ENCODE results near the gene MT4.

The MT4 gene

DNA sequence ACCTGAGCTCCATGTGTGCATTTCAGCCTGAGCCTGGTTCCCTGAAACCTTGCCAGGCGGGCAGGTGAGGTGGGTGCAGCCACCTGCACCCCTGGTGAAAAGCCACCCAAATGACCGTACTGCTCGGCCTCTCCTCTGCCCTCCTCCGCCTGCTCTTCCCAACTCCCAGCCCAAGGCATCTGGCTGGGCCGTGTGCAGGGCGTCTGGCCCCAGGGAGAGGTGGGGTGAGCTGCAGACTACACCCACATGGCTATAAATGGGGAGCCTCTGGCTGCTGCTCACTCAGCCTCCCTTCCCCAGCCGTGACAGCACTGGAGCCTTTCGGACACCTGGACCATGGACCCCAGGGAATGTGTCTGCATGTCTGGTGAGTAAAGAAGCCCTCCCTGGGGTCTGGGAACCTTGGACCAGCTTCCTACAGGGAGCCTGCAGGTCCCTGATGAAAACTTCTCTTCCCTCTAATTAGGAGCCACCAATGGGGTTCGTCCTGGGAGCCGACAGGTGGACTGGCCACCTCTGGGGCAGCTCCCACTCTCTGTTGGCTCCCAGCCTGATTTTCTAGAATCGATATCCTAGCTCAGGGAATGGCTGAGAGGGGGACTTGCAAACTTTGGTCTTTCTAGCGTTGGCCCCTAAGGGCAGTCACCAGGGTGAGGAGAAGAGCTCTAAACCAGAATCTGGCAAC lies at the start of gene MT4:
Gene MT4 (plus strand): TSS at position 281 of the 685 bp plus-strand sequence. CDS start 56 bp downstream, at position 337.
- DNase-seq (ENCODE audit: low spot score): no peak

DNA sequence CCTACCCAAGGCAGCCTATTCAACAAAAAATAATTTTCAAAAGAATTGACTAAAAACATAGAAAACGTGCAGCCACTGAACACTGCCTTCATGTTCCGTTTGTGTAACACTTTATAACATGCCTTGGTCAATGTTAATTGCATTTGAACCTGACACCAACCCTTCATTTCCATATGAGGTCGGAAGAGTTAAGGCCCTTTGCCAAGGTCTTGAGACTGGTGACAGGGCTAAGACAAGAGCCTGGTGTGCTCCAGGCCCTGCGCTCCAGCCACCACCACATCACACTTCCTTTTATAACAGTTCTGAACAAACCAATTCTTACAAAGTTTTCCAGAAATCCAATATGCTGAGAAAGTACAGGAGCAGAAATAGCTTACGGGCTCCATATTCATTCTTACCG lies 49.2 kb upstream of the MT4 start:
- no peak for DNase-seq (ENCODE audit: low spot score)

DNA sequence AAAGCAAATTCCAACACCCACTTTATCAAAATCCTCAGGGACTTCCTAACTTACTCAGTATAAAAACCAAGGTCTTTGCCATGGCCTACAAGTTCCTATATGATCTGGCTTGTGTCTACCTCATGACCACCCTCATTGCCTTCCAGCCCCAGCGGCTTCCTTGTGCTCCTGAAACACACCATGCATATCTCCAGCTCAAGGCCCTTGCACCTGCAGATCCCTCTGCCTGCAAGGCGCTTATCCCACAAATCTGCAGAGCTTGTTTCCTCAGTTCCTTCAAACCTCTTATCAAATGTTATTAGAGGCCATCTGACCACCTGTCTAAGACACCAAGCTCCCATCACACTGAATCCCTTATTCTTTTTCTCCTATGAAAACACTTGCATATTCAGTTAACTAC lies 47.7 kb upstream of the MT4 start:
- DNase-seq (ENCODE audit: low spot score): no peak

DNA sequence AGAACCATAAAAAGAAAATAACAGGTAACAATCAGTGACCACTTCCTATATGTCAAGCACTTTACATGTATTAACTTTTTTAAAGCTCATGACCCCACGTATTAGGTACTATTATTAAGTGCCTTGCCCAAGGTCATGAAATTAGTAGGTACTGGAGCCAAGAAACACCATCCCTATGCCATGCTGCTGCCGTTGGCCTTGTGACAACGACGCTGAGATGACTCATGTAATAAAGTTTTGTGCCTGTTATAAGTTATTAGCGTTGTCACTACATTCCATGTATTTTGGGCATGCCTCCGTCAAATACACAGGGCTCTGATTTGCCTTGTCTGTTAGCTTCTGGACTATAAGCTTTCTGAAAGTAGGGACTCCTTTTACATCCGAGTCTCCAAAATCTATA lies 46.4 kb upstream of the MT4 start:
- DNase-seq (ENCODE audit: low spot score): no peak

DNA sequence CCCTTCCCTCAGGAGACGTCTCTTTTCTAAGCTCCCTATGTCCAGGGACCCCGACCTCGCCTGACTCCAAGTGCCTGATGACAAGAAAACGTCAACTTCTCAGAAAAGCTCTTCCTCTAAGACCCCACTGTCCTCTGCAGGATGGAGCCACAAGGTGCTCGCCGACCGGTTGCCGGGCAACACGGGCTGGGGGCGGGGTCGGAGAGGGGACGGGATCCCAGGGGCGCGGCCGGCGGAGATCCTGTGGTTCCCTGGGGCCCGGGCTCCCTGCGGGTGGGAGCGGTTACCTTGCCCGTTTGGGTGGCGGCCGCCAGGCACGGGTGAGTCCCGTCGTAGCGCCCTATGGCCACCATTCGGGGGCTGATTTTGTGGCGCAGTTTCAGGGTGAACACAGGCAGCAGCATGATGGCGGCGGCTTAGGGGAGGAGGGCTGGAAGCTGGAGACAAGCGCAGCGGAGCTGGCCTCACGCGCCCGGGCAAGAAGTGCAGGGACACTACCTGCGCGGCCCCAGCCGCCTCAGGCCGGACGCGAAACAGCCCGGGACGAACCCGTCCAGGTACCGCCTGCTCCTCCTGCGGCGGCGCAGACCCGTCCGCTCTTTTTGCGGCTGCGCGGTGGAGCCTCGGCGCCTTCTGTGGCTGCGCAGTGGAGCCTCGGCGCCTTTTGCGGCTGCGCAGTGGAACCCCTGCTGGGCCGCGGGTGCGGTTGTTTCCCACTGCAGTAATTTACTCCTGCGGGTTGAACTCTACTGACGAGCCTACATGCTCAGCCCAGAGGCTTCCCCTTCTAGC lies 45.2 kb upstream of the MT4 start, which contains the start of gene BBS2:
Gene BBS2 (minus strand): TSS at position 566 of the 792 bp plus-strand sequence. CDS start 162 bp downstream, at position 404.
- peak; percentile 93 for DNase-seq (ENCODE audit: low spot score)

DNA sequence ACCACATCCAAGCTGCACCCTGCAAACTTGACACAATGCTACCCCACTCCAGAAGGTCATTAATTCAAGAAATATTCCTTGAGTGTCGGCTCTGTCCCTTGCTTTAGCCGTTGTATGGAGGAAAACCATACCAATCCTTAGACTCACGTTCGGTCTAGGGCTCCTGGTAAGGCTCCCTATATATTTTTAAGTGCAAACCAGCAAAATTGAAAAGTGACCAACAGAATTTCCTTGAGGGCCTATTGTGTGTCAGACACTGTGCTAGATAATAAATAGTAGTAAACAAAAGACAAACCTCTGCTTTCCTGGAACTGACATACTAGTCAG lies 44.7 kb upstream of the MT4 start:
- peak; percentile 12 for DNase-seq (ENCODE audit: low spot score)

DNA sequence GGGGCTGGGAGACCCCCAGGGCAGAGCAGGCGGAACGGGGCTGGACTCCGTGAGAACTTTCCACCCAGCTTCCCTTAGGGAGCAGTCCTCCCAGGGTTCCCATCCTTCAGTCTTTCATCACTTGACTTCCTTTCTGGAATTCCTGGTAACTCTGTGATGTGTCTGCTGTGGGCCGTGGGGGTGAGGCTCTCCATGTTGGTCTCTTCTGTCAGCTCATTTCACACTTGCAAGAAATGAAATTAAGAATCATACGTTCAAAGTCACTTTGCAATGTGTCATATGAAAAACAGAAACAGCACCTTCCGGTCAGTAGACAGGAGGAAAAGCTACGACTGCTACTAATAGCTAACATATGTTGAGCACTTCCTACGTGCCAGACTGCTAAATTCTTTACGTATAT lies 39.6 kb upstream of the MT4 start:
- no peak for DNase-seq (ENCODE audit: low spot score)

DNA sequence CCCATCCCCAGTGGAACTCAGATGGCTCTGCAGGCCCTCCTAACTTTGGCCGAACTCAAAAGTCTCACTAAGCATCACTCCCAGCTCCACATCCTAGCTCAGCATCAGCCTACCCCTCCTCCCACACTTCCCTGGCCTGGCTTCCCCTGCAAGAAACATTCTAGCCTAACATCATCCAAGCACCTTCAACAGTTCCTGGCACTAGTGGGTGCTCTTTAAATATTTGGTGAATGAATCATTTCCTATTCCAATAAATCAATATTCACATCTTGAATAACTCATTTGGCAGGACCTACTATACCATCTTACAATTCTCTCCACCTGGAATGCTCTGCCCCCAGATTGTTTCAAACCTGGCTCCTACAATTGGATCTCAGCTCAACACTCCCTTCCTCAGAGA lies 34.0 kb upstream of the MT4 start:
- DNase-seq (ENCODE audit: low spot score): no peak

DNA sequence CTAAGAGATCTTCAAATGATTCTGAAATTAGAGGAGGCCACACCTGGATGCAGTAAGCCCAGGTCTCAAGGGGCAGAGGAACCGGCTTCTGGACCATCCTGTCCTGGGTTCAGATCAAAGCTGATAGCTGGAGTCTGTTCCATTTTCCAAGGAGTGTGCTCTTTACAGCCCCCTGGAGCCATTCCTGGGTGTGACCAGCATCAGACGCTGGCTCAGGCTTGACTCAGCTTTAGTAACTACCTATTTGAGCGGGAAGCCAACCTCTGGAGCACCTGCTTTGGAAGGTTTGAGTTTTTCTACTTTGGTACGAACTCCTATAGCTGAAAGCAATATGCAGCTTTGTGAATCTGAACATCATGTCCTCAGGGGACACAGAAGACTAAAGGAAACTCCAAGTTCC lies 32.2 kb upstream of the MT4 start:
- DNase-seq (ENCODE audit: low spot score): no peak

DNA sequence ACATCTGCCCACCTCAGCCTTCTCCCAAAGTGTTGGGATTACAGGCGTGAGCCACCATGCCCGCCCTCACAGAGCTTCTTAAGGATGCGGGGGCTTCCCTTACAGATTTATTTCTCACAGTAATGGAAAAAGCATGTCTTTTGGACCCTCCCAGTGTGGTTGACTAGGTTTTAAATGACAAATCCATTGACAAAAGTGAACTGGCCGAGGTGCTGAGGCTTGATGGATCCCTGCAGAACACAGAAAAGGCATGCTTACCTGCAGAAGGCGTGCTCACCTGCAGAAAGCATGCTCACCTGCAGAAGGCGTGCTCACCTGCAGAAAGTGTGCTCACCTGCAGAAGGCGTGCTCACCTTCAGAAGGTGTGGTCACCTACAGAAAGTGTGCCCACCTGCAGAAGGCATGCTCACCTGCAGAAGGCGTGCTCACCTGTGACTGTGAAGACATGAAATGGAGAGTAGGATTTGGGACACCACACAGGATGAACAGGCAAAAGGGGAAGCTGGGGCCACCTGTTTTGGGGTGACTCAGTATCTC lies 30.0 kb upstream of the MT4 start:
- DNase-seq (ENCODE audit: low spot score): no peak

DNA sequence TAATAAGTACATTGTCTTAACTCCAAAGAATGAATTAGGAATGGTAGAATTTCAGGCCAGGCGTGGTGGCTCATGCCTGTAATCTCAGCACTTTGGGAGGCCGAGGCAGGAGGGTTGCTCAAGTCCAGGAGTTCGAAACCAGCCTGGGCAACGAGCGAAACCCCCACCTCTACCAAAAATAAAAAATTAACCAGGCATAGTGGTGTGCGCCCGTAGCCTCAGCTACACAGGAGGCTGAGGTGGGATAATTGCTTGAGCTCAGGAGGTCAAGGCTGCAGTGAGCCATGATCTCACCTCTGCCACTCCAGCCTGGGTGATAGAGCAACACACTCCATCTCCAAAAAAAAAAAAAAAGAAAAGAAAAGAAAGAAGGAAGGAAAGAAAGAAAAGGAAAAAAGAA lies 26.5 kb upstream of the MT4 start:
- no peak for DNase-seq (ENCODE audit: low spot score)

DNA sequence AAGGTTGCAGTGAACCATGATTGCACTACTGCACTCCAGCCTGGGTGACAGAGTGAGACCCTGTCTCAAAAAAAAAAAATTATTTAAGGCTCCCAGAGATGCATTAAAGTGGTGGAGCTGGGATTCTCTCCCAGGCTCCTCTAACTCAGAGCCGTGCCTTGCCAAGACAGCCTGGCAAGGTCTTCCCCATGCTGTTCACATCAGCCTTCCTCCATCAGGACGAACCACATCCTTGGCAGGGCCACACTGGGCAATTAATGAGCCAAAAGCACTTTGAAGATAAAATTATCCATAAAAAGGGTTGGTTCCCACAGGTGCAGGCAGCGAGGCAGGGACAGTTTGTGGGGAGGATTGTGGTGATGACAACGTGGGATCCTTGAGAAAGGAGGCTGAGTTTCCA lies 25.2 kb upstream of the MT4 start:
- no peak for DNase-seq (ENCODE audit: low spot score)

DNA sequence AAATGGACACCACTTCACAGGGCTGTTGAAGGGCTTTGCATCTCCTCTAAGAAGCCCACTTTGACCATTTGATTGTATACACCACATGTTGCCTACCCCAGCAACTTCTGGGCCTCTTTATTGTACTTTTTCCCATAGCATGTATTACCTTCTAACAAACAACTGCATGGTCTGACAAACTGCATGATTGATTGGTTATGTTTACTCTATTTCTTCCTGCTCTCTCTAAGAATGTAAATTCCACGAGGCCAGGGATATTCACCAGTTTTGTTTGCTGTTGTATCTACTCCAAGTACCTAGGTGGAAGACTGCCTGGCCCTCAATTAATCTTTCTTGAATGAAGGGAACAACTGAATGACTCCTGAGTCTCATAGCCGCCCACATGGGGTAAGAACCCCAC lies 22.8 kb upstream of the MT4 start:
- no peak for DNase-seq (ENCODE audit: low spot score)

DNA sequence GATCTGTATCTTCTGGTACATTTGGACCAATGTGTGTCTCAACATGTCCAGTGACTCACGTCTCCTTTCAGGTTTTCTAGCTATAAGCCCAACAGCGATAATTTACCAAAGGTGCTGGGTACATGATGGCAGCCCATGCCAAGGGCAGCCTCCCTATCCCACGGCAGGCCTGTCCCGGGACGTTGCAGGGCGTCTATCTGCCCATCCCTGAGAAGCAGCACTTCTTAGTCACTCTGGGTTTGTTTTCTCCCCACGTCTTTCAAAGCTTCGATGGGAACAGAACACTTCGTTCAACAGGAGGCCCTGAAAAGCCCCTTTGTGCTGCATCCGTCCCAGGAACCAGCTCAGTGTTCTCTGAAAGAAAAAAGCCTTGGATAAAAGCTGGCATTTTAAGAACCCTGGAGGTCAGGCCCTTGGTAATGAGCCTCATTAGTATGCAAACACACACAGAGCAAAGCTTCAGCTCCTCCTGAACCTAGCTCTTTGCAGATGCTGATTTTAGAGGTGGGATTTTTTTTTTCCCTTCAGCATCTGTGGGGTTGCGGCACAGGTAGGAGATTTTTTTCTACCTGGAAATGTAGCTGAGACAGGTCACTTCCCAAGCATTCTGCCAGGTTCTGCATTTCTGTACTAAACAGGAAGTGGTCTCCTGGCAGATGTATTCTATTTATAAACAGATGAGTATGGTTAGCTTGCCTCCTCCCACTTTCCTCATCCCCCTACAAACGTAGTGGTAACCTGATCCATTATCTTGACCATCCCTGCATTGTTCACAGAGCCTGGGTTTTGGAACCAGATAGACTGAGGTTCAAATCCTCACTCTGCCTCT lies 17.5 kb upstream of the MT4 start:
- DNase-seq (ENCODE audit: low spot score): no peak

DNA sequence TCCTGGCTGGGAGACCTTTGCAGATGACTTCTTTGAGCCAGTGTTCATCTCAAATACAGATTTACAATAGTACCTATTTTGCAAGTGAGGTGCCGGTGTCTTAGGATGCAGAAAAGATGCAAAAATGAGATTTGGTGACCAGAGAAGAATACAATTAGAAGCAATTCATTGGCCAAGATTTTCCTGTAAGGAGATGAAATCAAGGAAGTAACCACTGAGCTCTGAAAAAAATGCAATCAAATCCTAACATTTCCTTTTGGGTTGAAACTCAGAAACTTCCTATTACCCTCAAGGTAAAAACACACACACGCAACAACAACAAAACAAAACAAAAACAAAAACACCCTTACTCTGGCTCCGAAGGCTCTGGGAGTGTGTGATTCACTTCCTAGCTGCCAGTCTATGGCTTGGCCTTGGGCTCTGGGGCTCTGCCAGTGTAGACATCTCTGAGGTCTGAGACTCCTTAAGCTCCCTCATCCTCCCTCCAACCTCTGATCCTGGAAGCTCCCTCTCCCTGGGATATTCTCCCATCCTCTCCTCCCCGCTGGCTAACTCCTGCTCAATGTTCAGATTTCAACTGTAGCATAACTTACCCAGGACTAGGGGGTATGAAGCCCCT lies 16.8 kb upstream of the MT4 start:
- DNase-seq (ENCODE audit: low spot score): no peak

DNA sequence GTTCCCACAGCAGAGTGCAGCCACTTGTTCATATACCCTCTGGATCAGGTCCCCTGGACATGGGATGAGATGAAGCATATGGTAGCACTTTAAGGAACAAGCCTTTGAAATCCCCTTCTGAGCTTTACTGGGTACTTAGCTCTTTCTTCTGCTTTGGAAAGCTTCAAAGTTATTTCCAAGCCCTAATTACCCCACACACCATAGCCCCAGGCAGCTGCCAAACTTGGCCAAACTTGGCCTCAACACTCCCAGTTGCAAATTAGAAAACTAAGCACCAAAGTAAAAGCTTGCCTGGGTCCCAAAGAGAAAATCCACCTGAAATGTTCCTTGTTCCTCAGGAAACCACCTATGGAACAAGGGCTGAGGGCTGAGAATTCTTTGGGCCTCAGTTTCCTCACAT lies 15.7 kb upstream of the MT4 start:
- no peak for DNase-seq (ENCODE audit: low spot score)

DNA sequence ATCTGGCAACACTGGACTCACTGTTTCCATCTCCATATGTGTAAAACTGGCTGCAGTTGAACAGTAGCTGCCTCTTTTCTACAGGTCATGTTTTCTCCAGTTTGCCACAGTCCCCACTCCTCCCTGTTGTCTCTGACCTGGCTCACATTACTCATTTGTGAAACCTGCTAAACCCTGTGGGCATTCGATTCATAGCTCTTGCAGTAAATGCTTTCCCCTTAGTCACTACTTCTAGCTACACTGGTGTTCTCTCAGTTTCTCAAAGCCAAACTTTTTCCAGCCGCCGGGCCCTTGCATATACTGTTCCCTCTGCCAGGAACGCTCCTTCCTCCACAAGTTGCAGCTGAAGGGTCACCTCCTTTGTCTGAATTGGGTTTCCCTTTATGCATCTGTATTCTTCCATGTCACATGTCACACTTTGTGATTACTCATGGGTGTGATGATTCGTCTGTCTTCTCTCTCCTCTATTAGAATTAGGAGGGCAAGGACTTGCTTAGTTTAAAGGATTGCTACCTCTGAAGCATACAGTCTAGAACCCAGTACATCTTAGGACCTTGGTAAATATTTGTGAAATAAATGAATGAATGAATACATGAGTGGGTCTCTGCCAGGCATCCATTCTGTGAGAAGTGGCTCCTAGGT lies 15.0 kb upstream of the MT4 start:
- no peak for DNase-seq (ENCODE audit: low spot score)

DNA sequence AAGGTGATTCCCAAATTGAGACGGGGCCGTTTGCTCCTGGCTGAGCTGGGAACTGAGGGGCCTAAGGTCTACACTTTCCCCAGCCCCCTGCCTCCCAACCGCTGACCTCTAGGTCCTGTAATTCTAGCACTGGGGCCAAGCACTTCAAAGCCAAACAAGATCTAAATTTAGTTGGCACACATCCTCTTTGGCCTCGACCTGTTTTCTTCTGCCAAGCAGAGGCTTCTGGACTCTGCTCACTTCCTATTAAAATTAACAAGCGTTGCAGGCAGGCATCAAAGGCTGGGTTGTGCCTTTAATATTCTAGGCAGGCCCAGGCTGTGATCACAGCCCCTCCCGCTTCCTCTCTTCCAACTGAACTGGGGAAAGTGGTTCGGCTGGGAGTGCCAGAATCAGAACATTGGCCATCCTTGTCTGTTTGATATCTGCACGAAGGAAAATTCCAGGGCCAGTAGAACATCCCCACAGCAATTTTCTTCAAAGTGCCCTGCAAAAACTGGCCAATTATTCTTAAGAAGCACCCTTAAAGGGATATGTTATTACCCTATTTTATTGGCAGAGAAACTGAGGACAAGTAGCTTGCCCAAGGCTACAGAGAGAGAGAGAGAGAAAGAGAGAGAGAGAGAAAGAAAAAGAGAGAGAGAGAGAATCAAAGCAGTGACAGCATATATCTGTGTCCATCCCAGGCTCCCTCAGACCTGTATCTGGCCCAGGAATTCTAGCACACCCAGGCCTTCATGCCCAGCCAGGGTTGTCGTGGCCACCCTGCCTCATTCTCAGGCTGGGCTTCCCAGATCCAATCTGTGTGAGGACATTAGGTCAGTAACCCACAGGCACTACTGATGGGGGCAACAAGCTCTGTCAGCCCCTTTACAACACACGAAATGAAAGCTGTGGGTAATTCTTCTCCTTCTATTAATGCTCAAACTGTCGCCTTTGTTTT lies 12.8 kb upstream of the MT4 start:
- DNase-seq (ENCODE audit: low spot score): no peak

DNA sequence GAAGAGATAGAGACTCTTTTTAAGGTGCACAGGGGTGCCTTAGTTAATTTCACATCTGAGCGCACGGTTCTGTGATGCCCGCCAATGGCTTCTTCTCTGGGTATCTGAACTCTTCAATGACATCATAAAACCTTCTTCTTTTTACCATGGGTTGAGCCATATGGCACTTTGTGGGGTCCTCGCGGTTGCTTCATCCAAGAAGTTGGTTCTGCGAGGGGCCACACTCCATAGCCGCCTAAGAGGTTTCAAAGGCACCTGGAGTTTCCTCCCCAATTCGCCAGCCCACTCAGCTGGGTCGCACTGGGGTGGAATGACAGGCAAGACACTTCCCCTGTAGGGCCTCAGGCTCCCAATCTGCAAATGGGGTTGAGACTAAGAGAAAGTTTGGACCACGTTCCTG lies 10.4 kb upstream of the MT4 start:
- DNase-seq (ENCODE audit: low spot score): no peak

DNA sequence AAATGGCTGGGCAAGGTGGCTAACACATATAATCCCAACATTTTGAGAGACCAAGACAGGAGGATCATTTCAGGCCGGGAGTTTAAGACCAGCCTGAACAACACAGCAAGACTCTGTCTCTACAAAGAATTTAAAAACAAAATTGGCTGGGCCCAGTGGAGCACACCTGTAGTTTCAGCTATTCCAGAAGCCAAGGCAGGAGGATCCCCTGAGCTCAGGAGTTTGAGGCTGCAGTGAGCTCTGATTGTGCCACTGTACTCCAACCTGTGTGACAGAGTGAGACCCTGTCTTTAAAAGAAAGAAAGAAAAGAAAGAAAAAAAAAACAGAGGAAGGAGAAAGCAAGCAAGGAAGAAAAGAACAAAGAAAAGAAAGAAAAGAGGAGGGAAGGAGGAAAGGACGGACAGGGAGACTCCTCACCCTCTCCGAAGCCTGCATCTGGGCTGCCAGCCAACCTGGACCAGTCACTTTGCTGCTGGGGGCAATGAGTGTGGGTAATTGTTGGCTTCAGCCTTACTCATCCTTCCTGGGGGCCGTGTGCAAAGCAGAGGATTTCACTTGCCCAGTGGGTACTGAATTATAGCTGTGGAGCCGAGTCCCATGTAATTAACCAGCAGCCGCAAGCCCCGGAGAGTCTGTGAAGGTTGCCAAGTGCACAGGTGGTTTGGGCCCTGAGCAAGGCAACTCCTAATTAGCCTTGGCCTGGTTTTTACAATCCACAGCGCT lies 6.7 kb upstream of the MT4 start:
- no peak for DNase-seq (ENCODE audit: low spot score)

Data from CD4-positive, alpha-beta T cell treated with Interleukin-2 at 100 ng/mL for 4 hours (primary cell).